Smooth muscle cell of the brain vasculature (primary cell): Measurements from ENCODE around the gene BAD.
"Not testable (repeated sequence)": the region's sequence is repeated elsewhere in the genome, so short reads cannot be mapped to it uniquely, and the experiment has no call there.

ENCODE experiments used
- DNase-seq: peaks from one replicate; pipeline ENCODE4 v3.0.0-alpha.2; 2012; ENCODE audit warnings: low read depth, low spot score

Gene BAD

DNA sequence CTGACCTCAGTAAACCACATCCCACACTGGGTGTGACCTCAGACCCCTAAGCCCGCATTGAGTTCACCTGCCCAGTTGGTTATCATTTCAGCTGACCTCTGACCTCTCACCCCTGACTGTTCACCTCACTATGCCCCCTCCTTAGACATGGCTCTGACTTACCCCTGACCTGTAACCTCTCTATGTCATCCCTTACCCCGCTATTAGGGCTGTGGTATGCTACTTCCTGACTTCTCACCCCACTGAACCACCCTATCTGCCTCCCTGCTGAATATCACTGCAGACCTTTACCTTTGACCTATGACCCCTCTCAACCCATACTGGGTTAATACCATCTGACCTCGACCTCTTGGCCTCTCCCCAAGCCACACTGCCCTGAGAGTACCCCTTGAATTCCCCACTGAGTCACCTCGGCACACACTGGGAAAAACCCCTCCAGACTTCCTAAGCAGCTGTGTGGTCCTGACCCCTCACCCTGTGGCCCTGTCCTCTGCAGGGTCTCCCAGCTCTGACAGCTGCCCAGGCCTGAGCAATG, 24.9 kb downstream of the BAD start:
- DNase-seq, result no peak

DNA sequence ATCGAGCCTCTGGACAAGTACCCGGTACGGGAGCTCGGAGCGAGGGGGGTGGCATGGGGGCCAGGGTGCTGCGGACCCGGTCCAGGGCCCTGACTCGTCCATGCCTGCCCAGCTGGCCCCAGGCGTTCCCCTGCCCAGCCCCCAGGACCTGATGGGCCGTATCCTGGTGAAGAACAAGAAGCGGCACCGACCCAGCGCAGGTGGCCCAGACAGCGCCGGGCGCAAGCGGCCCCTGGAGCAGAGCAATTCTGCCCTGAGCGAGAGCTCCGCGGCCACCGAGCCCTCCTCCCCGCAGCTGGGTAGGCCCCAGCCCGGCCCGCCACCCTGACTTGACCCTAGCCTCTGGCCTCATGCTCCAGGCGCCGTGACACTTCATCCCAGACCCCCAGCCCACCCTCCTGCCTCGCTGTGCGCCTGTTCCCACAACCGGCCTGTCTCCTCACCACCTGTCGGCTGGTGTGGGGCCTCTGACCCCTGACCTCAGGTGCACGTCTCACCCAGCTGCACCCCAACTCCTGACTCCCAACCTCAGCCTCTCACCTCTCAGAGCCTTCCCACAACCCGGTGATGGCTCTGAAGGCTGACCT, 25.4 kb downstream of the BAD start:
- no peak for DNase-seq

DNA sequence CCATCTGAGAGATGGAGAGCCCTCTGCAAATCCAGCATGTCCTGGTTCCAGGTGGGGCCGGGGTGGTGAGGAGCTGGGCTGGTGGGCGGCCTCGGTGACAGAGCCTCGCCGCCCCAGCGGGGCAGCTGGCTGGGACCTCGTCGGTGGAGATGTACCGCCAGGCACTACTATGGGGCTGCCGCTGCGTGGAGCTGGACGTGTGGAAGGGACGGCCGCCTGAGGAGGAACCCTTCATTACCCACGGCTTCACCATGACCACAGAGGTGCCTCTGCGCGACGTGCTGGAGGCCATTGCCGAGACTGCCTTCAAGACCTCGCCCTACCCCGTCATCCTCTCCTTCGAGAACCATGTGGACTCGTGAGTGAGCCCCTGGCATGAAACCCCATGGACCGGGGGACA, 26.1 kb downstream of the BAD start:
- no peak for DNase-seq

DNA sequence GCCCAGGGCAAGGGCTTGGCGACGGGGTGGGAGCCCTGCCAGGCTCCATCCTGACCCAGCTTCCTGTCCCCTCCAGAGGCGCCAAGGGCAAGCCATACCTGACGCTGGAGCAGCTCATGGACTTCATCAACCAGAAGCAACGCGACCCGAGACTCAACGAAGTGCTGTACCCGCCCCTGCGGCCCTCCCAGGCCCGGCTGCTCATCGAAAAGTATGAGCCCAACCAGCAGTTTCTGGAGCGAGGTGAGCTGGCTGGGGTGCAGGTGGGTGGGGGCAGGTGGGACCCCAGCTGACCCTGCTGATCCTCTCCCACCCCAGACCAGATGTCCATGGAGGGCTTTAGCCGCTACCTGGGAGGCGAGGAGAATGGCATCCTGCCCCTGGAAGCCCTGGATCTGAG, 28.2 kb downstream of the BAD start:
- no peak for DNase-seq

DNA sequence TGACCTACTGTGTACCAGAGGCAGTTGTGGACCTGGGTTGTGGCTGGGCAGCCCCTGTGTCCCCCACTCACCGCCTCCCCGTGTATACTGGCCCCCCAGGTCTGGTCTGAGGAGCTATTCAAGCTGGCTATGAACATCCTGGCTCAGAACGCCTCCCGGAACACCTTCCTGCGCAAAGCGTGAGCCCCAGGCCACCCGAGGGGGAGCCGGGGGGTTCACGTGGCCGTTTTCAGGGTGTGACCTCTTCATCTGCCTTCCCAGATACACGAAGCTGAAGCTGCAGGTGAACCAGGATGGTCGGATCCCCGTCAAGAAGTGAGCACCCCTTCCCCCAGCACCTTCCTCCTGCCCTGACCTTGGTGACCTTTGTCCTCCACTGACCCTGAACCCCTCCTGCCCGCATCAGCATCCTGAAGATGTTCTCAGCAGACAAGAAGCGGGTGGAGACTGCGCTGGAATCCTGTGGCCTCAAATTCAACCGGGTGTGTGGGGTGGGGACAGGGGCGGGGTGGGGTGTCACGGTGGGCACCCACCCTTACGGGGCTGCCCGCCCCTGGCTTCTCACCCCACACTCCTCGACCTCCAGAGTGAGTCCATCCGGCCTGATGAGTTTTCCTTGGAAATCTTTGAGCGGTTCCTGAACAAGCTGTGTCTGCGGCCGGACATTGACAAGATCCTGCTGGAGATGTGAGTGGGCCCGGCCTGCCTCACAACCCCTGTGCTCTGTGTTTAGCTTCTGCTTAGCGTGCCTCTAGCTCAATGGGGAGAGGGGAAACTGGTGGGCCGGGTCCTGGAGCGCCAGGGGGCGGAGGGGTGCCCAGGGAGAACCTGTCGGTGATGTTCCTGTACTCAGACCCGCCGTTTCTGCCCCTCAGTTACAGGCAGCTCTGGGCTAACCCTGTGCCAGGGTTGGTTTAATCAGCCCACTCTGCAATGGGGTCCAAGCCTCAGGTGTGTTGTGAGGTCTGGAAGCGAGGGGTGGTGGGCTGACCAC, 29.0 kb downstream of the BAD start:
- DNase-seq, result no peak

DNA sequence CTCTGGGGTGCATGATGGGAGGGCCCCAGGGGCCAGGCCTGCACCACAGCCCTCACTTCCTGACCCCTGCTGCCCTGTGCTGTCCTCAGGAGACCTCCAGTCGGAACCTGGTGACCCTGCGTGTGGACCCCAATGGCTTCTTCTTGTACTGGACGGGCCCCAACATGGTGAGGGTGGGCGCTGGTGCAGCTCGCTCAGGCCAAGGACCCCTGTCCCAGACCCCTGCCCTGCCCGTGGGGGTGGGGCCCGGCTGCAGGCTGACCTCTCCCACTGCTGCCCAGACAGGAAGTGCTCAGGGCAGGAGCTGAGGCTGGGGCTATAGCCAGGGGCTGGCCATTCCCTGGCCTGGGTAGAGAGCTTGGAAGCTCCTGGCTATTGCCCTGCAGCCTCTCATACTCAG, 30.1 kb downstream of the BAD start:
- DNase-seq, result no peak

DNA sequence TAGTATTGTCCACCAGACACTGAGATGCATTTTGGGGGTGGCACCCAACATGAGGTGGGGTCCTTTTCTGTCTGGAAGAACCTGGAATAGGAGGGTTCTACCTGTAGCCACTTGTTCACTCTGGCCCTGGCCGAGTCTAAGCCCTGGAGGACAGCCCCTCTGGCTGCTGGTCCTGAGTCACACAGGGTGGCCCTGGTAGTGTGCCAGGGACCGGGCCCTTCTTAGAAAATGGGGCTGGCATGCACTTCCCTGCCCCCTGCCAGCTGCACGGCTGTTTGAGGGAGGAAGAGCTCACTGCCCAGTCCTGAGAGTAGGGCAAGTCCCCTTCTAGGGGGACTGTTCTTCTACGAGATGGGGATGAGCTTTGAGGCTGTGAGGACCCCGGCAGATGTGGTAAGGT, 31.0 kb downstream of the BAD start:
- DNase-seq, result no peak

DNA sequence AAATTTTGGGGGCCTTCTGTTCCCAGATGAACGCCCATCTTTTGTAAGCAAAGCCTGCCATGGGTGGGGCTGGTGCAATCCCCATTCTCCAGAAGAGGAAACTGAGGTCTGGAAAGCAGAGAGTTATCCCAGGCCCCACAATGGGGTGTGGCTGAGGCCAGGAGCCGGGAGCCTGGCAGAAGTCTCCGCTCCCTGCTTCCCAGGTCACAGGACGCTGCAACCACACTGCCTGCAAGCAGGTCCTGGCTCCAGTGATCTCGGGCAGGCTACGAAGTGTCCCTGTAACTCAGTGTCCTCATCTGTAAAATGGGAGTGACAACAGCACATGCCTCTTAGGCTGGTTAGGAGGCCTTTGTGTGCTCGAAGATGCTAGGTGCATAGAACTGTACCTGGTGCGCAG, 31.4 kb downstream of the BAD start:
- DNase-seq, result no peak

DNA sequence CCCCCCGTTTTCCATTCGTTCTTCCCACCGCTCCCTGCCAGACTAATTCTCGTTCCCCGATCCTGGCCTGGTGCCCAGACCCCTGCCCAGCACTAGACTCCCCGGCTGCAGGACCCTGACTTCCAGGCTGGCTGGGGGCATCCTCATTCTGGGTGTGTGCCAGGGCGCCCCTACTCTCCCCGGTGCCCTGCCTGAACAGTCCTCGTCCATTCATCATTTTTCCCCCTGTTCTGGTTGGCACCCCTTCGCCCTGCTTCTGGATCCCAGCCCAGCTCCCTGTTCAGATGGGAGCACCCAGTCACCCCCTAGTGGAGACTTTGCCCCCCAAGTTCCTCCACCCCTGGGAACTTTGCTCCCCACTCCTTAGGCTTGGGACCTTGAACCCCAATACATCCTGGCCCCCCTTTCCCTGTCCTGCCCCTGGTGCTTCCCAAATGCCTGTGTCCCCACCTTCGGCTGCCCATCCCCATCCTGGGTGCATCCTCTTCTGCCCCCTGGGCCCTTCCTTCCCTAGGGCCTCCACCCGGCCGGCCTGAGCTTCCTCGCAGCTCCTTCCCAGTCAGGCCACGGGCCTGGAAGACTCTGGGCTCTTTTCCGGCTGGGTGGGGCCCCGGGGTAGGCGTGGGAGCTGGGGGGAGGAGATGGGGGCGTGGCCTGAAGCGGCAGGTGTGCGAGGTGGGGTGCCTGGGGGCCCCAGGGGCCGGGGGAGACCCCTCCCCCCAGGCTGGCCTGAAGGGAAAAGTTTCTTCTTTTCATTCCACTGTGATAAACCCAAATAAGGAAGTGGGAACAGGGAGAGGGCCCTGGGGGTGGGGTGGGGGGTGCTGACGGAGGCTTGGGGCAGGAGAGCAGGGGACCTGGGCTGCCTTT, 32.2 kb downstream of the BAD start:
- no peak for DNase-seq

DNA sequence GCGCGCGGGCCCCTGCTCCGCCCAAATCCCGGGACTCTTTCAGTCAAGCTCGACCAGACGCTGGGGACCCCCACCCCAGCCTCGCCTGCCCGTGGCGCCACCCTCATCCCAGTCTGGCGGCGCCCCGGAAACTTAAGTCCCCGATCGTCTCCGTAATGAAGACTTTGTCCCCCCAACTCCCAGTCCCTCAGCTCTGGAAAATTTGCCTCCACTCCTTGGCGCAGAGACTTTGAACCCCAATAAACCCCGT, 32.8 kb downstream of the BAD start:
- DNase-seq, result no peak

DNA sequence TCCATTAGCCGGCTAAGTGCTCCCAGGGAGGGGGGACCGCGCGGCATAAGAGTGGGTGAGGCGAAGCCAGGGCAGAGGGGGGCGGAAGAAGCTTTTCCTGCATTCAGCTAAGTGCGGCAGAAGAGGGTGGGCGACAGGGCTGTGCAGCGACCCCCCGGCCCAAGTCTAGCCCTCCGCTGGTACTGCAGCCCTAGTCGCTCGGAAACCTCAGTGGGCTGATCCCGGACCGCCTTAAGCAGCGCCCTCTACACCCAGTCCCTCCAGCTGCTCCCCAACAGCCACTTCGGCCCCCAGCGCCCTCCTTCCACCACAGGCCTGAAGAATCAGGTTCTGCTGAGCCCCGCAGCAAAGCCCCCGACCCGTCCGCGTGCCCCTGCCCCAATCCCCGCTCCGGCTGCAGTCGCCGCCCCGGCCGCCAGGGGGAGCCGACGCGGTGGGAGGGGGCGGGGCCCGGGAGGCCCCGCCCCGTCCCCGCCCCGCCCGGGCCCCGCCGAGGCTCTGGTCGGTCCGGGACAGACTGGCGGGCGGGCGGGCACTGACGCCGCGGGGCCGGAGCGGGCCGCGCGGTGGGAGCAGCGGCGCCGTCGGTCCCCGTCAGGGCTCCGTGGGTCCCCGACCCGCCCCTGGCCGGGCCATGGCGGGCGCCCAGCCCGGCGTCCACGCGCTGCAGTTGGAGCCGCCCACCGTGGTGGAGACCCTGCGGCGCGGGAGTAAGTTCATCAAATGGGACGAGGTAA, 33.3 kb downstream of the BAD start, which contains the start of gene PLCB3:
PLCB3 (plus strand) TSS at position 515 of the 737 bp plus-strand sequence; CDS start at position 635, 120 bp downstream.
- no peak for DNase-seq

DNA sequence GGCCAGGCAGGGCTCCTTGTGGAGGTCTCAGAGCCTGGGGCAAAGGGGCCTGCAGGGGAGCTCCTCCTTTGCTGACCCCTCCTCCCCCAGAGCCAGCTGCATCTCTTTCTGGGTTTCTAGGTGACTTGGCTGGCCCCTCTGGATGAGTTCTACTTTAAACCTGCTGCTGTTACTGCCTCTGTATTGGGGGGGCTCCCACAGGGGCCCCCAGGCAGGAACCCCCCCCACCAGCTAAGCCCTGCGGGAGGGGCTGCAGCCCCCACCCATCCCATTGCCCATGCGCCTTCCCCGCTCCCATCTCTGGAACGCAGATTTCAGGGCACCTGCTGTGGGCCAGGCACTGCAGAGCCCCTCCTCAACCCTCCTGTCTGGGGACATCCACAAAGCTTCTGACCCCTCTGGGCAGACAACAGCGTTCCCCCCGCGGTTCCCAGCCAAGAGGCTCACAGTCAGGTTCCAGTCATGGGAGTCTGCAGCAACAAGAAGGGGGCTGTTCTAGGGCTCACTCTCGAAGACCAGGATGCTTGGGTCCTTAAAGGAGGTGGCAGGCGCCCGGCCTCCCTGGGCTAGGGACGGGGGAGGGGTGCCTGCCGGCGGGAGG, 34.0 kb downstream of the BAD start:
- DNase-seq, result no peak

DNA sequence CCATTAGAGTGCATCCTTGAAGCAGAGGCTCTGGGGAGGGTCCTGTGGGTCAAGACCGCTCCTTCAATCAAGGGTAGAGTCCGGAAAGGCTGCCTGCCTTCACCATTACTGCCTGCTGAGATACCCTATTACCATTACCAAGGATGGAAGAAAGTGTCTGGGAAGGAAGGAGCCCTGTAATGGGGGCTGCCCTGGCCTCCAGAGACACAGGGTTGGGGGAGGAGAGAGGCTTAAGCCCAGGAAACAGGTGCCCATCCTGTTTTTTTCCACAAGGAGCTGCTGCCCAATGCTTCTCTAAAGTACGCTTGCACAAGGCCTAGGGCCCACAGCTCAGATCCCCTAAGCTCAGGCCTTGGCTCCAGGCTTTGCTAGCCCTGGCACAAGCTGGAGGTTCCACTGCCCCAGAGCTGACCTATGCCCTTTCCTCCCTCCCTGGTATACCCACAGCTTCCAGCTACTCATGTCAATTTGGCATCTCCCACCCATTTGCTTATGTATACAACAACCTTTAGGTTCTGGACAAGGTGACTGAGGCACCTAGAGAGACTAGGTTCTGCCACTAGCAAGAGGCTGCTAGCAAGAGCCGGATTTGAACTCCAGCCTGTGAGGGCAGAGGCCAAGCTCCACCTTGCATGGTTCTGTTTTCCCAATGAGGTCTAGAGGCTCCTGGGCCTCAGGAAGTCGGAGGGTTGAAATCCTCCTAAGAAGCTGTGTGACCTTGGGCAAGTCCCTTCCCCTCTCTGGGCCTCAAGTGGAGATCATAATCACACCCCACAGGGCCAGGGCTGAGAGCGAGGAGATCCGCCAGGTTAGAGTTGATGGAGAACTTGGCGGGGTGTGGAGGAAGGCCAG, 34.7 kb downstream of the BAD start:
- no peak for DNase-seq

DNA sequence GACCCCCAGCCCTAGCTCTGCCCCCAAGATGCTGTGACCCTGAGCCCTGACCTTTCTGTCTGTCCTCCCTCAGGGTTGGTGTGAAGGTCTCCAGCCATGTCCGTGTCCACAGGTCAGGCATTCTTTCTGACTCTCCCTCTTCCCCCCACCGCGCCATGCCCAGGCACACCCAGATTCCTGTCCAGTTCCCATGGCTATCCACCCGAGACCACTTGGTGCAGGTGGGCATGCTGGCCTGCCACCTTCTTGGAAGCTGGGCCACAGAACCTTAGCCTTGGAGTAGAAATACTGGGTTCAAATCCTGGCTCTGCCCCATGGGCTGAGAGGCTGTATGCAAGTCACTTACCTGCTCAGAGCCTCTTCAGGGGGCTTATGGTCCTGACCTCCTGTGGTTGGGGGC, 35.4 kb downstream of the BAD start:
- DNase-seq, result no peak

DNA sequence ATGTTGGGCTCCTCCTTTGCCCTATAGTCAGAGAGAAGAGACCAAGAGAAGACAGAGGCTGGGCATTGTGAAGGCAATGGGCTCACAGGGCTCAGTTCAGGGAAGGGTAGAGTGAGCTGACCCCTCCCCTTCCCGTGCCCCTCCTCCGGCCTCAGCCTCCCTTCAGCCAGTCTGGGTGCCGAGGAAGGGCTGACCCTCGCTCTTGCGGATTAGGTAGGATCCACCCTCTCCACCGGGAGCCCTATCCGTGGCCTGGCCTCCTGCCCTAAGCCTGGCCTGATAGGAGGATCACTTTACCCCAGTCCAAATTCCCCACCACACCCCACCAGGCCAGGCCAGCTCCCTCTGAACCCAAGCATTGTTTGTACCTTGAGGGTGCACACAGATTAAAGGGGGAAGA, 35.9 kb downstream of the BAD start:
- DNase-seq, result no peak

DNA sequence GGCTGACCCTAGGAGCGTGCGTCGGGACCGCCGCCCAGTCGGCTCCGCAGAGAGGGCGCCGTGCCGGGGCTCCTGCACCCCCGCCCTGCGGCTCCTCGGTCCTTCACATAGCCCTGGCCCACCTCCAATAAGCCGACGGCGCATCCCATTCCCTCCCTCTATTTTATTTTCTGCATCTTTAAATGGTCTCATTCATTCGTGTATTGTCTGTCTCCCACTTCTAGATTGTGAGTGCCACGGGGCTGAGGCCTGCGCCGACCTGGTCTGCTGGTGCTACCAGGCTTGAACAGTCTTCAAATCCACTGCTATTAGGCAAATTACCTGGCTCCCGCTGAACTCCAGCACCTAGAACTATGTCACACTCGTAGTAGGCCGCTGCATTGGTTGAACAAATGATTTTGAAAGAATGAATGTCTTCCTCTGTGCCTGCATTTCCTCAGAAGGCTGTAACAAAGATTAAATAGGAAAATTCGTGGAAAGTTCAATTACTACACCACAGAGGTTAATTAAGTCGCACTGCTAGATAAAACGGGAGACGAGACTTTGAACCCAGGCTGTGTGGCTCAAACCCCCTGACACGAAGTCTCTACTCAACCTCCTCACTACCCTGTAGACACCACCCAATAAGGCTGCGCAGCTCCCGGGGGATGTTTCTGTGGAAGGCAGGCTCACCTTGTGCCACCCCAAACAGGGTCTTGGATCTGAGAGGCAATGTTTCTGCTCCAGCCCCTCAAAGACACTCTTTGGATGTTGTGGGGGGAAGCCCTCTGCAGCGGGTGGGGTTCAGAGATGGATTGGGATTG, 36.5 kb downstream of the BAD start:
- no peak for DNase-seq

DNA sequence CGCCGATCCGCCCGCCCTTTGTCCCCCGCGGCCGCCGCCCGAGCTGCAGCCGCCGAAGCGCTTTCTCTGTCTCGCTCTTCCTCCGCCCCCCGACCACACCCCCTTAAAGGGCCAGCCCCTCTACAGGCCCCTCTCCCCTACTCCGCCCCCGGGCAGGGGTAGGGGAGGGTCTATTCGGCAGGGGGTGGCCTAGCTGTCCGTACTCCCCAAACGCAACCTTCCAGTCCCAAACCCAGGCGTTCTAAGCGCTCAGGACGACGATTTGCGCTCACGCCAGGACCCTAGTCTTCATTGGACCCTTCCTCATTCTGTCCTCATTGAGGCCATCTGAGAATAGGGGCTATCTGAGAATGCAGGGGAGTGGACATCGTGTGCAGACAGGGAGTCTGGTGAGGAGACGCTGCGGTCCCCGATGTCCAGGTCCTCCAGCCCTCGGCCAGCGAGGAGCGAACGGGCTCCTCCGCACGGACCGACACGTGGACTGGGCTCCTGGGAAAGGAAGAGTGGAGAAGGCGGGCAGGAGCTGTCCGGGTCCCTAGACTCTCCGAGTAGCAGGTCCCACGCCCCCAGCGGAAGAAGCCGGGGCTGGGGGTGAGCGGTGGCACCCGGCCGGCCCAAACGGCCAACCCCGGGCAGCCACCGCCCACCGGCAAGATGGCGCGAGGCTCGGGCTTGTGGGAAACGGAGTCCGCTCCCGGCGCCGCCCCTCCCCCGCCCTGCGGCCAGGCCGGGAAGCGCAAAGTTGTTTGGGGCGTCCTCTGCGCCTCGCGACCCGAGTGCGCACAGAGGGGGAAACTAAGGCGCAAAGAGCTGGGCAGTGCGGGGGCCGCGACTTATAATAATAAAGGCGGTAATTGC, 37.4 kb downstream of the BAD start, which contains the start of gene PPP1R14B:
PPP1R14B (minus strand) TSS at position 73 of the 858 bp plus-strand sequence. CDS start 270 bp downstream, outside the sequence.
- DNase-seq, result peak; percentile 61

DNA sequence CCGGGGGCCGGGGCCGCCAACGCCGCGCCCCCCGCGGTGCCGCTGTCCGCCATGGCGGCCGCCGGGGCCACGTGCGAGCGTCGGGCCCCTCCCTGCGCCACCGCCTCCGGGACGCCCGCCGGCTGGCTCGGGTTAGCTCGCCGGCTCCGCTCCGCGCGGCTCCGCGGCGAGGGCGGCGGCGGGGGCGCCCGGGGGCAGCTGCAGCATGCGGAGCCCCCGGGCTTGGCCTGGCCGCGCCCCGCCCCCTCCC, 37.9 kb downstream of the BAD start:
- not testable (repeated sequence) for DNase-seq
